Neural cell (in vitro differentiated cells): Measurements from ENCODE around the gene TBC1D2.

Experiments
- EP300 ChIP-seq: fragments of 450-650 bp; conservative IDR thresholded peaks from 2 replicates; pipeline ENCODE4 v1.6.1; 2014; ENCODE audit warnings: antibody characterized with exemption, mild to moderate bottlenecking, moderate library complexity; ENCODE audit not compliant: poor library complexity, severe bottlenecking
- EZH2 ChIP-seq: fragments of 200-600, 300-800 bp; shearing (Covaris generic), sonication (generic); IDR thresholded peaks from 2 replicates; pipeline ENCODE4 v1.6.1; 2014; ENCODE audit warnings: antibody characterized with exemption, low read length, borderline replicate concordance, mild to moderate bottlenecking; ENCODE audit not compliant: insufficient read depth, poor library complexity, severe bottlenecking
- MXI1 ChIP-seq: fragments of 450-650 bp; conservative IDR thresholded peaks from 2 replicates; pipeline ENCODE4 v1.6.1; 2014; ENCODE audit warnings: antibody characterized with exemption, mild to moderate bottlenecking; ENCODE audit not compliant: poor library complexity, severe bottlenecking
- POLR2AphosphoS5 ChIP-seq: IDR thresholded peaks from 2 replicates; pipeline ENCODE4 v1.6.1; 2012
- TAF1 ChIP-seq: IDR thresholded peaks from 2 replicates; pipeline ENCODE4 v1.6.1; 2012; ENCODE audit warnings: low read depth
- TF ChIP-seq, protein P1 (sequence below): fragments of 450-650 bp; IDR thresholded peaks from 2 replicates; pipeline ENCODE4 v1.5.1; 2014; ENCODE audit warnings: antibody characterized with exemption, mild to moderate bottlenecking, moderate library complexity; ENCODE audit not compliant: poor library complexity, severe bottlenecking
- TF ChIP-seq, protein P2 (sequence below): IDR thresholded peaks from 2 replicates; pipeline ENCODE4 v1.6.1; 2012; ENCODE audit warnings: borderline replicate concordance

DNA sequence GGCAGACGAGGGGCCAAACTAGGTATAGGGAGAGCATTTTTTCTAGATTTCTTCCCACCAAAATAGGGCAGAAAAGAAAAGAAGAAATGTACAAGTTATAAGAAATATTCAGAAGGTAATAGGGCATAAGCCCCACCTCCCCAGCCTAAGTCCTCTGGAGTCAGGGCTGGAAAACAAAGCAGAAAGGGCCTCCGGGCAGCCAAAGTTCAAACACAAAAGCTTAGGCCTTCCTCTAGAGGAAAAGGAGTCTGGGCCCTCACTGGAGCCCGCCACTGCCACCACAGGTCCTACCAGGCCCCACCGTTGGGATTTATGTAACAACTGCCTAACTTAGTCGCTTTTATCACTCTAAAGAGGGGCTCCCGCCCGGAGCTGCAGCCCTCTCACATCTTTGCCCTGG is 27.6 kb downstream of the TBC1D2 start:
- TF ChIP-seq, protein P1, sequence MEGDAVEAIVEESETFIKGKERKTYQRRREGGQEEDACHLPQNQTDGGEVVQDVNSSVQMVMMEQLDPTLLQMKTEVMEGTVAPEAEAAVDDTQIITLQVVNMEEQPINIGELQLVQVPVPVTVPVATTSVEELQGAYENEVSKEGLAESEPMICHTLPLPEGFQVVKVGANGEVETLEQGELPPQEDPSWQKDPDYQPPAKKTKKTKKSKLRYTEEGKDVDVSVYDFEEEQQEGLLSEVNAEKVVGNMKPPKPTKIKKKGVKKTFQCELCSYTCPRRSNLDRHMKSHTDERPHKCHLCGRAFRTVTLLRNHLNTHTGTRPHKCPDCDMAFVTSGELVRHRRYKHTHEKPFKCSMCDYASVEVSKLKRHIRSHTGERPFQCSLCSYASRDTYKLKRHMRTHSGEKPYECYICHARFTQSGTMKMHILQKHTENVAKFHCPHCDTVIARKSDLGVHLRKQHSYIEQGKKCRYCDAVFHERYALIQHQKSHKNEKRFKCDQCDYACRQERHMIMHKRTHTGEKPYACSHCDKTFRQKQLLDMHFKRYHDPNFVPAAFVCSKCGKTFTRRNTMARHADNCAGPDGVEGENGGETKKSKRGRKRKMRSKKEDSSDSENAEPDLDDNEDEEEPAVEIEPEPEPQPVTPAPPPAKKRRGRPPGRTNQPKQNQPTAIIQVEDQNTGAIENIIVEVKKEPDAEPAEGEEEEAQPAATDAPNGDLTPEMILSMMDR = no peak
- TF ChIP-seq TAF1 = no peak
- no peak for TF ChIP-seq POLR2AphosphoS5
- TF ChIP-seq MXI1 = no peak
- TF ChIP-seq, protein P2, sequence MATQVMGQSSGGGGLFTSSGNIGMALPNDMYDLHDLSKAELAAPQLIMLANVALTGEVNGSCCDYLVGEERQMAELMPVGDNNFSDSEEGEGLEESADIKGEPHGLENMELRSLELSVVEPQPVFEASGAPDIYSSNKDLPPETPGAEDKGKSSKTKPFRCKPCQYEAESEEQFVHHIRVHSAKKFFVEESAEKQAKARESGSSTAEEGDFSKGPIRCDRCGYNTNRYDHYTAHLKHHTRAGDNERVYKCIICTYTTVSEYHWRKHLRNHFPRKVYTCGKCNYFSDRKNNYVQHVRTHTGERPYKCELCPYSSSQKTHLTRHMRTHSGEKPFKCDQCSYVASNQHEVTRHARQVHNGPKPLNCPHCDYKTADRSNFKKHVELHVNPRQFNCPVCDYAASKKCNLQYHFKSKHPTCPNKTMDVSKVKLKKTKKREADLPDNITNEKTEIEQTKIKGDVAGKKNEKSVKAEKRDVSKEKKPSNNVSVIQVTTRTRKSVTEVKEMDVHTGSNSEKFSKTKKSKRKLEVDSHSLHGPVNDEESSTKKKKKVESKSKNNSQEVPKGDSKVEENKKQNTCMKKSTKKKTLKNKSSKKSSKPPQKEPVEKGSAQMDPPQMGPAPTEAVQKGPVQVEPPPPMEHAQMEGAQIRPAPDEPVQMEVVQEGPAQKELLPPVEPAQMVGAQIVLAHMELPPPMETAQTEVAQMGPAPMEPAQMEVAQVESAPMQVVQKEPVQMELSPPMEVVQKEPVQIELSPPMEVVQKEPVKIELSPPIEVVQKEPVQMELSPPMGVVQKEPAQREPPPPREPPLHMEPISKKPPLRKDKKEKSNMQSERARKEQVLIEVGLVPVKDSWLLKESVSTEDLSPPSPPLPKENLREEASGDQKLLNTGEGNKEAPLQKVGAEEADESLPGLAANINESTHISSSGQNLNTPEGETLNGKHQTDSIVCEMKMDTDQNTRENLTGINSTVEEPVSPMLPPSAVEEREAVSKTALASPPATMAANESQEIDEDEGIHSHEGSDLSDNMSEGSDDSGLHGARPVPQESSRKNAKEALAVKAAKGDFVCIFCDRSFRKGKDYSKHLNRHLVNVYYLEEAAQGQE = no peak
- no peak for TF ChIP-seq EZH2
- TF ChIP-seq EP300 = no peak
